HG03442 (cell line): ENCODE data around the gene FCHO2.

ENCODE experiments used
- ATAC-seq: cut with Tn5 transposase; IDR thresholded peaks from one replicate; pipeline ENCODE4 v1.9.1; 2021; ENCODE audit warnings: mild to moderate bottlenecking, moderate library complexity; ENCODE audit not compliant: unreplicated experiment

FCHO2 gene

DNA sequence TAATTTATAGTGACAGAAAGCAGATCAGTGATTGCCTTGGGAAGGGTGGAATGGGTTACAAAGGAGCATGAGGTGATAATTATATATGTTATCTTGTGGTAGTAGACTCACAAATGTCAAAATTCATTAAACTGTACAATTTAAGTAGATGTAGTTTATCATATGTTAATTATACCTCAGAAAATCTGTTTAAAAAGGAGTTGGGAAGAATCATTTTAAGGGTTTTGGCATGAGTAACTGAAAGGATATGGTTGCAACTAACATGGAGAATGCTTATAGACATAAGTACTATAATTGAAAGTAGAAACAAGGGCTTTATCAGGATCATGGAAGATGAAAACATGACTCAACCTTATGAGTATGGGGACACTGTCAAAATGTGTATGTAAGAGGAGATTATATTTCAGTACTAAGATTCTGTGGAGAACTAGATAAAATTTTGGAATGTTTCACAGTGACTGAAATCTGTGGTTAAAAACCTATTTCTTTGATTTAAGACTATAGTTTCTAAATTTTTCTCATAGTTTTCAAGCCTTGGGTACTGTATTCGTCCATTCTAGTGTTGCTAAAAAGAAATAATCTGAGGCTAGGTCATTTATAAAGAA is 73.3 kb downstream of the FCHO2 start:
- ATAC-seq: no peak

DNA sequence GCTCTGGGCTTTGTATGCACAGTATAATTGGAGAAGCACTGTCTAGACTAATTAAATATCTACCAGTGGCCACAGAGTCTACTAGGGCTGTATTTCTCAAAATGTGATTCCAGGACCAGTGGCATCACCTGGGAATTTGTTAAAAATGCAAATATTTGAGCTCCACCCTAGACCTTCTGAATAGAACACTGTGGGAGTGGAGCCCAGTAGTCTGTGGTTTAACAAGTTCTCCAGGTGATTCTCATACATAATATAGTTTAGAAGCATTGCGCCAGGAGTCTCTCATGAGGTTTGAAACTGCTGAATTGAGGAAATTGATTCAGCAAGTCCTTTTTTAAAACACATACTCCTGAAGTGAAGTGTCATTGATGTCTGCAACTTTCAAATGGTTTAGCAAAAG is 74.7 kb downstream of the FCHO2 start:
- no peak for ATAC-seq

DNA sequence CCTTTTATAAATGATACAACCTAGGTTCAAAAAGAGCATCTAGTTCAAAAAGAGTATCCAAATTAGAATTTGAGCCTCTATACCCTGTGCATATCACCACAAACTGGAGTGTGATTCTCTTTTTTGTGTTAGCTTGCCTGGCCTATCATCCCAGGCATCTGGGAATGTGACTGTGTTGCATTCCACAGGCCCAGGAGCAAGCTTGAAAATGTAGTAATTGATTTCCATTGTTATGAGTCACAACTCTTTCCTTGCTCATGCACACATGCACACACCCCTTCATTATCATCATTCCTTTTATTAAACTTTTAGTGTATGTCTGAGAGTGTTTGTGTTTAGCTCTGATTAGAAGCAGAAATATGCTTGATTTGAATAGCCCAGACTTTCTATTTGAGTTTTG is 75.2 kb downstream of the FCHO2 start:
- no peak for ATAC-seq

DNA sequence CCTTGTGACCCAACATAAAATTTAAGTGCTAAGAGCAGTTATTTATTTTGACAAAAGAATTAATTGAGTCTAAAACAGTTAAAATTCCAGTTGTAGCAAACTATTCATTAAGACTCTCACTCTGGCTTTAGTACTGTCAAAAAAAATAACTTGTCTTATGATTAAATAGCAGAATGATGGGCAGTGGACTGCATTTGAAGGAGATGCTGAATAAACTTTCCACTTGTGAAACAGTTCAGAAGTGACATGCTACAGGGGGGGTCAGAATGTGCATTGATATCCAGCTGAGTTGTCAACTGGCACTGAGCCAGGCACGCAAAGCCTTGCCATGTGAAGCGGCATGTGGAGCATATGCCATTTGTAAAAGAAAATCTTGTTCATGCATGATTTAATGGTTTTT is 76.0 kb downstream of the FCHO2 start:
- no peak for ATAC-seq

DNA sequence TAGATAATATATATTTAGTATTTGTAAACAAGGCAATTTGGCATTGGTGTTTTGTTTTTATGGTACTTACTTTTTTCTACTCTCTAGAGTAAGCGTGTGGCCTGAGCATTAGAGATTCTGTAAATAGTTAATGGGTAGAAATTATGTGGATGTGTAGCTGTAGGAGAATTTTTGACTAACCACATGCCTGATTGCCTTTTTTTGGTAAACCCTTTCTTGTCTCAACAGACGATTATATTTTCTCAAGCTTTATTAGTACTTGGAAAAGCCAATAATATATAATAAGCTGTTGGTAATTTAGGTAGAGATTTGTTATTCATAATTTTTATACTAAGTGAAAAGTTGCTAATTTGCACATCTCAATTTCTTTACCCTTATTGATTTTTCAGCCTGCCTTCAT is 76.8 kb downstream of the FCHO2 start:
- ATAC-seq: no peak

DNA sequence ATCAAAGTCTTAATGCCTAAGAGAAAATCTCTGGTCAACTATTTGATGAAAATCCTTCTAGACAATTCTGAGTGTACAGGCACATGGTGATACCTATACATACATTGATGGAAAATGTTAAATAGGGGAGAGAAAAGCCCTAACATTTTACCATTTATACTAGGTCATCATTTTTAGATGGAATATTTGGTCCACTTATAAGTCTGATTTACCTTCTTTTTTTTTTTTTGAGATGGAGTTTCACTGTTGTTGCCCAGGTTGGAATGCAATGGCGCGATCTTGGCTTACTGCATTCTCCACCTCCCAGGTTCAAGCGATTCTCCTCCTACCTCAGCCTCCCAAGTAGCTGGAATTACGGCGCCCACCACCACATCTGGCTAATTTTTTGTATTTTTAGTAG is 81.7 kb downstream of the FCHO2 start:
- ATAC-seq: no peak

DNA sequence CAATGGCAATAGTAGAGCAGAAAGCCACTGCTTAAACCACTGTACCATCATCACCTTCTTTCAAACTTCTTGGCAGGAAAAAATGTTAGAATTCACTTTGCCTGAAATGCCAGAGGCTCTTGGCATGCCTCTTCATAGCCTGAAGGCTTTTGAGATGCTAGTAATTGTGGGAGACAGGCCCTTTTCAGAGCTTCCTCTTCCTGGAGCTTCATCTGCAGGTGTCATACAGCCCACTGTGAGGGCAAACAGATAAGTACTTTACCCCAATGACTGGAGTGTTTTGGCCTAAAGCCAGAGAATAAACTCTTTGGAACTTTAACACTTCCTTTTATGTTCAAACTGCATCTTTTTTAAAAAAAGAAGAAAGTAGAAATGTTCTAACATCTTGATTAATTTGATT is 83.2 kb downstream of the FCHO2 start:
- no peak for ATAC-seq

DNA sequence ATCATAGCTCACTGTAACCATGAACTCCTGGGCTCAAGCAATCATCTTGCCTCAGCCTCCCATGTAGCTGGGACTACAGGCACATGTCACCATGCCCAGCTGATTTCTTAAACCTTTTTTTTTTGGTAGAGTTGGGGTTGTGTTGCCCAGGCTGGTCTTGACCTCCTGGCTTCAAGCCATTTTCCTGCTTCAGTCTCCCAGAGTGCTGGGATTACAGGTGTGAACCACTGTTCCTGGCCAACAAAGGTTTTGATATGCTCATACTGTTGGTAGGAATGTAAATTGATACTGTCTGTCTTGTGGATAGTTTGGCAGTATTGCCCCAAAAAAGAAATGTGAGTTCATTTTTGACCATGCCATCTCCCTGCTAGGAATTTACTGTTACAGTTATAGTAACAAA is 87.2 kb downstream of the FCHO2 start:
- ATAC-seq: no peak

DNA sequence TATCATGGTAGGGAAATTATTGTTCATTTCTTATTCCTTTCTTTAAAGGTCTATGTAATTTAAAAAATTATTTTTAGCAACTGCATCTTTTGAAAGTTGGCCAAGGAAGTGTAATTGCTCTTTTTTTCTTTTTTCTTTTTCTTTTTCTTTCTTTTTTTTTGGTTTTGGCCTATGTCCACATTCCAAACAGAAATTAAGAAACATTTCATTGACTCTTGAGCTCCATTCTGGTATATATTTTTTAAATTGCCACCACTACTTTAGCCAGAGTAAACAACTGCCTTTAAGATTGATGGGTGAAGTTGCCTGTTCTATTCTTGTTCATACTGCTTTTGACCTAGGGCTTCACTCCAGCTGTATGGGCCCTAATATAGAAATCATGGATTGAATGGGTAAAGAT is 88.7 kb downstream of the FCHO2 start:
- no peak for ATAC-seq

DNA sequence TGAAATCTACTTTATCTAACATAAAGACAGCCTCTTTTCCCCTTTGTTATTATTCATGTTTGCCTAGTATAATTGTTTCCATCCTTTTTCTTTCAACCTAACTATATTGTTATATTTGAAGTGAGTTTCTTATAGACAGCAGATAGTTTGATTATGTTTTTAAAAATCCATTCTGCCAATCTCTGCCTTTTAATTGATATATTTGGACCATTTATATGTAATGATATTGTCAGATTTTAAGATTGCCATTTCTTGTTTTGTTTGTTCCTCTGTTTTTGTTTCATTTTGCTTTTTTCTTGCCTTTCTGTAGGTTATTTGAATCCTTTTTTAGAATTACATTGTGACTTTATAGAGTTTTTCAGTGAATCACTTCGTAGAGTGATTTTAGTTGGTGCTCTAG is 89.8 kb downstream of the FCHO2 start:
- no peak for ATAC-seq

DNA sequence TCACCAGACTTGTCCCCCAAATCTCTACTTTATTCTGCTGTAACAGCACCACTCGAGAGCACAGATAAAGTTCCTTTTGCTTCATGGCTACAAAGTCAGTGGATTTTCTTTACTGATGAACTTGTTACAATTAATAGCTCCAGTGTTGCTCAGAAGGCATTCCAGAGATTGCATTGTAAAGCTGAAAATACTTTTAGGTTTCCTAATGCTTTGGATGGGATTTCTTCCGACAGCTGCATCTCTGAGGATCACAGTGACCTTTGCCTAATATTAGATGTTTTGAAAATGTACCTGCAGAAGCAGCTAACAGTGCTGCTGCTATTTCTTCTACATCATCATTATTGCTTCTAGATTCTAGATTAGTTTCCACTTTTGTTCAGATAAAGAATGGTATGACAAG is 105.8 kb downstream of the FCHO2 start:
- ATAC-seq: no peak

DNA sequence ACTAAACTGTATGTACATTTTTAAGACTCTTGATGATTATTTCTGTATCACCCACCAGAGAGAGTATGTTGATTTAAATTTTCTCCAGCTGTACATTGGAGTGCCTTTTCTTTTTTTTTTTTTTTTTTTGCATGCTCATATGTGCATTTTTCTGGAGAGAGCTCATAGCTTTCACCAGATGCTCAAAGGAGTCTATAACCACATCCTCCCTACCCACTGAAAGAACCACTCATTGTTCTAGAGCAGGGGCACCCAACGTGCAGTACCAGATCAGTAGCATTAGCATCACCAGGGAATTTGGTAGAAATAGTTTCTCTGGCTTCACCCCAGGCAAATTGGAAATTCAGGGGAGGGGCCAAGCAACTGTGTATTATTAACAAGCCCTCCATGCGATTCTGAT is 110.6 kb downstream of the FCHO2 start:
- ATAC-seq: no peak

DNA sequence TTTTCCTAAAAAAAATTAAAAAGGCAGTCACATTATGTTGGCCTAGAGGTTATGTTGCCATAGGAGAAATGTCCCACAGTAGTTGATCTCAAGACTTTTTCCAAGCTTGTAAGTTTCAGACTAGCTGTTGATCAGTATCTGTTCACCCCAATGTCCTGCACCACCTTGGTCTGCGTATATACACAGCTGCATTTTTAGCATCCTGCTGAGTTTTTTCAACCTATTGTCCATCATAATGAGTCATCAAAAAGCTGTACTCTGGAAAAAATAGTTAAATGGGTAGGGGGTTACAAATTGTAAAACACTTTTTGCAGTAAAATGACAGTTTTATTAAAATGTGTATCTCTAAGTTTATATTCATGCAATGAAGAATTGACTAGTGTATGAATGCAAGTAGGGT is 111.4 kb downstream of the FCHO2 start:
- no peak for ATAC-seq

DNA sequence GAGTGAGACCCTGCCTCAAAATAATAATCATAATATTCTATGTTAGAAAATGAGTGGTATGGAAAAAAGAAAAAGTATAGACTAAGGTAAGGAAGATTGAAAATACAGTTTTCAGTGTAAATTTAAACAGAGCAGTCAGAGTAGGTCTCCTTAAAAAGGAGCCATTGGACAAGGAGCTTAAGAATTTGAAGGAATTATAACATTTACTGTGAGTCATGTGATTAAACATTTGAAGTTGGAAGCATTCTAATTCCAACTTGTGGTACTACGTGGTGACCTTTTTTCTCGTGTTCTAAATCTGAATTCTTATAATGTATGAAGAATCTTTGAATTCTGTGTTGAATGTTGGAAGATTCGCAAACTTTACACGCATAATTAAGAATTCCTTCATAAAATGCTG is 125.3 kb downstream of the FCHO2 start:
- ATAC-seq: no peak

DNA sequence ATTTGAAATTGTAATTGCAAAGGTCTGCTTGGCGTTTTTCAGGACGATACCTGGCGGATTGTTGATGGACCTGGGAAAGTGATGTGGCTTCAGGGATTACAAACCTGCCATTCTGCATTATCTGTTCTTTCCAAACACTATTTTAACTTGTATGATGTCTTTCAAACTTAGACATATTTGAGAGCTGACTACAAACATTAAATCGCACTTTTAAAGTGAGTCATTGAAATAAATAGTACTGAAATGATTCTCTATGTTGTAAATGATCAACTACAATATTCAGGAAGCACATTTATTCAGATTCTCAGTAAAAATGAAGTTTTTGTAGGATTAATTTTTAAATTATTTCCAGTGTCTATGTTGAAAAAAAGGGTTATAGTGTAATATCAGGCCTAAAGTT is 132.2 kb downstream of the FCHO2 start:
- no peak for ATAC-seq

DNA sequence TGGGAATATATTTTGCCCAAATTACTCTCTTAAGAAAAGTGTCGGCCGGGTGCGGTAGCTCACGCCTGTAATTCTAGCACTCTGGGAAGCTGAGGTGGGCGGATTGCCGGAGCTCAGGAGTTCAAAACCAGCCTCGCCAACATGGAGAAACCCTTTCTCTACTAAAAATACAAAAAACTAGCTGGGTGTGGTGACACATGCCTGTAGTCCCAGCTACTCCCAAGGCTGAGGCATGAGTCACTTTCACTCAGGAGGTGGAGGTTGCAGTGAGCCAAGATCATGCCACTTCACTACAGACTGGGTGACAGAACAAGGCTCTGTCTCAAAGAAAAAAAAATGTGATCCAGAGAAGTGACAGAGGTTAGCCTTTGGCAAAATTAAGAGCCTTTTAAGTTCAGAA is 138.1 kb downstream of the FCHO2 start:
- no peak for ATAC-seq

DNA sequence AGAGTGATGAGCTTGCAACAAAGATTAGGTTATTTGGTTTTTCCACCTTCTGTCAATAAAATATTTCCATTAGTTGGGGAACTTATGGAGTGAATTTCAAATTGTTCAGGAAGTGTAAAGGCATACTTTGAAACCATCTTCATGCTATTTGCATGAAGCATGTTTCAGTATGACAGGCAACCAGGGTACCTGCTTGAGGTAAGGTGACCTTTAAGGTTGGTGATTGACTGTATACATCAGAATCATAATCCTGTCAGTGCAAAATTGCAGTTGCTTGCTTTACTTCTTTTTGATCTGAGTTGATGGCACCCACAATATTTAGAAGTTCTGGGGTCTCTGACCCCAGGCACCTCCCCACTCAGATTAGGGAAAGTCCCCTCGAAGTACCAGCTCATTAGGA is 138.6 kb downstream of the FCHO2 start:
- ATAC-seq: no peak

DNA sequence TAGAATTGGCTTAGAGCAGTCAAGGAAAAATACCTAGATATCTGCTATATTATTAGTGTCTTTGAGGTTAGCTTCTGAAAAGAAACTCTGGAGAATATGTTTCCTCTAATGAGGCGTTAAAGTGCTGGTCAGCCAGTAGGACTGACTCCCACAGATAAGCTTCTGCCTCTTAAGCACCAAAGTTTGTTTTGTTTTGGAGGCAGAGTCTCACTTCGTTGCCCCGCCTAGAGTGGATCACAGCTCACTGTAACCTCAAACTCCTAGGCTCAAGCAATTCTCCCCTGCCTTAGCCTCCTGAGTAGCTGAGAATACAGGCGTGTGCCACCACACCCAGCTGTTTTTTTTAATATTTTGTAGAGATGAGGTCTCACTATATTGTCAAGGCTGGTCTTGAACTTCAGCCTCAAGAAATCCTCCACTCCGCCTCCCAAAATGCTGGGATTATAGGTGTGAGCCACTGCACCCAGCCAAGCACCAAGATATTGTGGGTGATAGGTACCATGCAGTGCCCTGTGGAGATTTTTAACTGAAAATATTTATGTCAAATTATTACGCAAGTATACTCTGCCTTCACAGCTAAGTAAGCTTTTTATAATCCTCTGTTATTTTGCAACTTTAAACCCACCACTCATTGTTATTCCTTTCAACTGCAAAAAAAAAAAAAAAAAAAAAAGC is 139.9 kb downstream of the FCHO2 start:
- no peak for ATAC-seq

DNA sequence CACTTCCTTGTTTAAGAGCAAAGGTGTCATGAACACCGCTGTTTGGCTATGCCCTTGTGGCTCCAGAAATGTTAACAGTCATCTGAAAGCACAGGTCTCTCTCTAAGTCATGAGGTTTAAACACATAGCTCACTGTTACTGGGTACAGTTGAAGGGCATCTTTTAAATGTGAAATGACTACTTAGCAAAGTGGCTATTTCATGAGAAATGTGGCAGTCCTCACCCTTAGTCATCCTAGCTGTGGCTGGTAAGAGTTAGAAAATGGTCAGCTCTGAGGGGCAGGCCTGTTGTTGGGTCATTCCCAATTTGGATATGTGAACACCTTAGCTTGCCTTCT is 140.4 kb downstream of the FCHO2 start:
- ATAC-seq: no peak

DNA sequence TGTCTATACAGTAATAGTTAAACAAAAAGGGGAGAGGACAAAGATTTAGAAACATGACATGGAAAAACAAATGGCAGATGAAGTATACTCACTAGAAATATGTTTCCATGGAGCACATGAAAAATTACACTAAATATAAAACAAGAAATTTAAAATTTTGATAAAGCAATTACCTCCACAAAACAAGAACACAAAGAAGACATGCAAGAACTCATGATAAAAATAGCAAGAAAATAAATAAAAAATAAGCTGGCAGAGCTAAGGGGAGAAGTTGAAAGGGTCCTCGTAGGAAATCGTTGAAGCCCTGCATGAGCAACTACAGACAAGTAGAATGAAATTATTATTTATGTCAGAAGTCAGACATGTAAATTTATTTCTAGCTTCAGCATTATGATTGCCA is 141.9 kb downstream of the FCHO2 start:
- no peak for ATAC-seq

DNA sequence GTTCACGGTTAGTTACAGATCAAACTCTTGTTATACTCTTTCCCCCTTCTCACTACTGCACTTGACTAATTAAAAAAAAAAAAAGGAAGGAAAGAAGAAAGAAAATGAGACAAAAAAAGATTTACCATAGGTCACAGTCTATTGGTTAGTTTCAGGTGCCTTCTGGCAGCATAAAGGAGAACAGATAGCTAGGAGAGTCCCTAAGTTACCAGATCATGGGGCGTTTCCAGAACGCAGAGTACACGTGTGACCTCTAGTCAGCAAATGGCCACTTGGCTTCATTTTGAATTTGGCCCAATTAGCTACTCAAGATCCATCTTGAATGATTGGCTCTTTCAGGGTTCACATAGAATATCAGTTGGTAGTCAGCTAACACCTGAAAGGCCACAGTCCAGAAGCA is 144.3 kb downstream of the FCHO2 start:
- ATAC-seq: no peak

DNA sequence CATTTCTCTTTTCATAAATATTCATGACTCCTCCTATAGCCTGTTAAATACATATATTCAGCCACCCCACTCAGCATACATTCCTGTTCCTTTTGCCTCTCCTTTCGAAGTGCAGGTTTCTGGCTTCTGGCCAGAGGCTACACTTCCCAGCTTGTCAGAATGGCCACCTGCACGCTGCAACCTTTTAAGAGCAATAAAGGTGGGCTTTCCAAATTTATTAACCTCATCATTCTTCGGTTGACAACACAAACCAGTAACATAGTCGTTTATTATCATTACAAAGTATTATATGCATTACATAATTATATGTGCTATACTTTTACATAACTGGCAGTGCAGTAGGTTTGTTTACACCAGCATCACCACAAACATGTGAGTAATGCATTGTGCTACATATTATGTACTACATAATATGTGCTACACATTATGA is 148.0 kb downstream of the FCHO2 start:
- ATAC-seq: no peak

DNA sequence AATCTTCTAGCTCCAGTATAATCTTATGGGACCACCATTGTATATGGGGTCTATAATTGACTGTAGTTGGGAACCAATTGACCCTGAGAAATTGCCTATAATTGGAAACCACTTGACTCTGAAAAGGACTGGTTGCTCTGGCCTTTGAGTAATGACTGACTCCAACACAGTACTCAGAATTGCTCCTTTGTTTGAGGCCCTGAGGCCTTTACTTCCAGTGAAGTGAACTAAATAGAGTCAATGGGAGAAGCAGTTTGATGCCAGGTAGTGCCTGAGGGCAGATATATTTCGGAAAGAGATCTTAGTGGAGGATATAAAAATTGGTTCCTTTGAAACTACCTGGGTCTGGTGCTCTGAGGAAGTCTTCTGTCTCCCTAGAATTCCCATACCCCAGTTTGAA is 148.5 kb downstream of the FCHO2 start:
- ATAC-seq: no peak
